NCI-H2196 treated with DMSO at 0.1 percent for 48 hours (cell line): ENCODE measurements around the gene JMJD1C.

Experiments used
- DNase-seq: peaks from one replicate; lab custom pipeline; 2025; ENCODE audit not compliant: unreplicated experiment; lab: John Stamatoyannopoulos, UW

JMJD1C gene

DNA sequence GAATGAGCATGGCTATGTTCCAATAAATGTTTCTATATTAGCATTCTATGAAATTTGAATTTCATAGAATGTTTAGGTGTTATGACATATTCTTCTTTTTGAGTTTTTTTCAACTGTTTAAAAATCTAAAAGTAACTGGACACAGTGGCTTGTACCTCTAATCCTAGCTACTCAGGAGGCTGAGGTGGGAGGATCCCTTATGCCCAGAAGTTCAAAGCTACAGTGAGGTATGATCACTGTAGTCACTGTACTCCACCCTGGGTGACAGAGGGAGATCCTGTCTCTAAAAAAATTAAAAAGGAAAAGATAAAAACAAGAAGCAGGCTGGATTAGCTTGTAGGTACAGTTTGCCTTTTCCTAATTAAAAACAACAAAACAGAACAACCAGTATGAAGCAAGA, 237.5 kb downstream of the JMJD1C start:
- no peak for DNase-seq

DNA sequence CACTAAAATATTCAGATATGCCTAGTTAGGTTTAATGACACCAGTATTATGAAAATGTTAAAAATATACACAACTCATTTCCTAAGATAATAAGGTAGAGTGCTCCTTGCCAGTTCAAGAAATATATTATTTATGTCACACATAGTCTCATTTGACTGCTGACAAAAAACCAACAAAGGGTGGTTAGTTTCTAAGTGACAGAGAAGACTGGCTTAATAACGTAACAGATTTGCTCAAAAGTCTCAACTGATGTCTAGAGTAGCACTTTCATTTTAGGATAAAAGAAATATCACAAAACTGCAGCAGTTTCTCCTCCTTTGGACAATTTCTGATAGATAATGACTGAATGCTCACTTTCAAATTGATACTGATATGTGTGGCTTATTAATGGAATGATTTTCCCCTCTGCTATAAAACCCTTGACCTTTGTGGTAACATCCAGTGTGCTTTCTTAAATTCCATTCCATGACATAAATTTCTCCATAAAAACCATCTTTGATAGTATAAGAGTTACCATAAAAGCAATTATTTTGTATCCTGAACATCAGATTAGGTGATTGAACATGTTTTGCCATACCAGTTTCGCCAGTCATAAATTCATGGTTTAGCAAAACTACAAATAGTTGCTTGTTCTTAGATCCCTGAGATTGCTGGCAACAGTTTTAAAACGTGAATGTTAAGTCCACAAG, 238.4 kb downstream of the JMJD1C start:
- no peak for DNase-seq

- DNase-seq = no peak
Observed at GRCh38 chr10:63224241-63224640, 241.5 kb downstream of the JMJD1C start.

GRCh38 chr10:63221950-63222349, 243.8 kb downstream of the JMJD1C start:
- no peak for DNase-seq

DNA sequence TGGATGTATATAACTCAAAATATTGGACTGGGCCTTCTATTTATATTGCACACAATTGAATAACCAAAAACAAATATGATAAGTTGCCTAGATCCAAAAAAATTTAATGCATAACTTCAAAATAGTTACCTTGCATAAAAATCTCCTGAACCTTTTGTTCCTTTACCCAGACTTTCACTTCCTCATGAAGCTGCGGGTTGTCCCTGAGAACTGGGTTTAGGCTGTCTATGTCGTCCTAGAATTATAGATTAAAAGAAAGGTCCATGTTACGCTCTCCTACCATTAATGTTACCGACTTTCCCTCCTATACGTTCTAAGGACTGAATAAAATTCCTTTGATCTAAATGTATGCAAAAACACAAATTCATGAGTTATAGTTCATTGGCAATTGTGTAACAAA, 246.0 kb downstream of the JMJD1C start:
- no peak for DNase-seq

- peak; percentile 44 for DNase-seq
Observed at GRCh38 chr10:63217120-63217605, 248.6 kb downstream of the JMJD1C start.

DNA sequence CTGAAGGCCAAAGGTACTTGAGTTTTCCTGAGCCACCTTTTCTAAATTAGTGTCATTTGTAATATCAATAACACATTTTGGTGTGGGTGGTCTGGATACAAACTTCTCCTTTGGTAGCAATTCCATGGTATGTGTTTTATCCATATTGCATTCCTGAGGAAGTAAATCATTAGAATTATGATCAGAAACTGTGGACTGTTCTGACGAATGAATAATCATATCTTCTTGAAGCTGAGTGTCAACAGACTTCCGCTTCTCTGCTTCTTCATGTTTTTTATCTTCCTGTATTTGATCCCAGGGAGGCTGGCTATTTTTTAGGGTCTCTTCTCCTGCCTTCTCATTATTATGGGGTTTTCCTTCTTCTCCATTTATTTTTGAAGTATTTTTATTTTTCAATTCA, 251.2 kb downstream of the JMJD1C start:
- DNase-seq = no peak

DNA sequence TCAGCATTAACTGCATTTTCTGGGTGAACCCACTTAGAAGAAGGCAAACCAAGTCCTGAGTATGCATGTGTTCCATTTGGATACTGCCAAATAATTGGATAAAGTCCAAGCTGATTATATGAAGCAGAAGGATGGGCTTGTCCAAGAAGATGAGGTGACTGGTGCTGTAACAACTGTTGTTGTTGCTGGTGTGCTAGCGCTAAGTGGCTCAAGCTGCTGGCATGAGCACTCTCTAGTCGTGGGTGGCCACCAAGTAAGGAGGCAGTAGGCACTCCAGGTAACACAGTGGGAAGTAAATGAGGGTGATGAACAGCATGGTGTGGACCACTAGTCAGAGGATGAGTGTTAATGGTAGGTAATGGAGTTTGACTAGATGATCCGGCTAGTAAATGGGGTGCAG, 252.3 kb downstream of the JMJD1C start:
- no peak for DNase-seq

- DNase-seq = no peak
Observed at GRCh38 chr10:63210611-63211196, 255.1 kb downstream of the JMJD1C start.

DNA sequence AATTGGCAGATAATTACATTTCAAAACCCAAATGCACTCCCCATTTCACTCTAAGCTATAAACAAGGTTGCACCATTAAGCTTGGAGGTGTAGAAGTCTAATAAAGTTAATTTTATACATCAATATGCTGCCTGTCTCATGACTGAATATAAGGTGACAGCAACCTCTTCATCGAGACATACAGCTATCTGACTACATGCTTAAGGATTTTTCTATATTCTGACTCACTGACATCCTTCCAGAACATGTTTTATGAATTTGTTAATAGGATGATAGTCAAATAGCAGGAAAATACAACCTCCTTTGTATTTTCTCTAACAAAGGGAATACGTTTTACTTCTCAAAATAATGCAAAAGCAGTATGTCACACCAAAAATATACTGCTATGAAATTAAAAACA, 256.1 kb downstream of the JMJD1C start:
- DNase-seq = no peak

DNA sequence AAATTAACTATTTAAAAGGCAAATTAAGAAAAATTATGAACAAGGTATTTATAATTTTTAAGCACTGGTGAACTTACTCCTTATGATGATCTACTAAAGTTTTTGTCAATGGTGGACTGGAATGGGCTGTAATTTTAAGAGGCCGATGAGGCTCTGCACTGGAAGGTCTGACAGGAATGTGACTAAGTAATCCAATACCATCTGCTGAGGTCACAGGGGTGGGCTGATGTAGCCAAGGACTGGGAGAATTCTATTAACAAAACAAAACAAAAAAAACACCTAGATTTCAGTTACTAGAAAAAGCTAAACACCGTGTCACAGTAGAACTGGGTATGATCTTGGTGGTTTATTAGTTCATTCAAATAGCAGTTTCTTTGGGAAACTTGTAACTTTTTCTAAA, 256.8 kb downstream of the JMJD1C start:
- no peak for DNase-seq

DNA sequence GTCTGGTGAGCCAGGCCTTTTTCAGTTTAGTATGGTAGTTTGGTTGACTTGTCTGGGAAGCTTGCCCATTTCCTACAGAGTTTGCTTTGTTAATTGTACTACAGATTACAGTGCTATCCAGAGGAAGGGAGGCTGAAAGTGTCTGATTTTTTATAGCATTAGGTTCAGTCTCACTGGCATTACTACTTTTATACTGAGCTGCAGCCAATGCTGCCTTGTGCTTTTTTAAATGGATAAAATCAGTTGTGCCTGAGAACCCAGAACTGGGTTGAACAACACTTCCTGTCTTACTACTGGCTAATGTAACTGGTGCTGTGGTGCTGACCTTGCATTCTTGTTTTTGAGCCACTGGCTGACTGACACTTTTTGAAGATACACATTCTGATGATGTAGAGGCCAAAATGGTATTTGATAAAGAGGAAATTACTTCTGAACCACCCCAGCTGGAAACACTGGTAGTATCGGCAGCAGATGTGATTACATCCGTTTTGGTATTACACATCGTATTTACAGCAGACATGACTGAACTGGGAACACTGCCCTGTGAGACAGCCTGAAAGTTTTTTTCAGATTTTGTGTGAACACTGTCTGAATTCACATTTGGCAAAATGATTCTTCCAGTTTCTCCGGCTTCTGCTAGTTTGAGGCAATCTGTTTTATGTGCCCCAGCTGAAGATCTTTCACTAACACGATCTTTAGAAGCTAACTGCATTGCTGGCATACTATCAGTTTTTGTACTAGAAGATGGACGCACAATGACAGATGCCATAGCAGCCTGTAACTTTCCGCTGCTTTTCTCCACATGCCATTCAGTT, 258.6 kb downstream of the JMJD1C start:
- peak; percentile 0 for DNase-seq

DNA sequence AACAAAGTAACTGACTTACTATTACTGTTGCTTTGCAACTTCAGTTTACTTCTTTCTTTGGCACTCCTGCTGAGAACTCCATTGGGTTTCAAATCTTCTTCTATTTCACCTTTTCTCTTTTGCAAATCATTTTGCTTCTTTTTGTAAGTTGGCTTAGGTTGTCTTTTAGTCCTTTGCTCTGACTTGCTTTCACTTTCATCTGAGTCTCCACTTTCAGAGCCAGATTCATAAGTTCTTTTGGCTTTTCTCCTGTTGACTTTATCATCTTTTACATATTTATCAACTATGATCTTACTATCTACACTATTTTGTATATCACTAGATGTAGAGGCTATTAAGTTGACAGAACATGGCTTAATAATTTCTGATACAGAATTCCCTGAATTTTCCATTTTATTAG, 259.2 kb downstream of the JMJD1C start:
- no peak for DNase-seq

DNA sequence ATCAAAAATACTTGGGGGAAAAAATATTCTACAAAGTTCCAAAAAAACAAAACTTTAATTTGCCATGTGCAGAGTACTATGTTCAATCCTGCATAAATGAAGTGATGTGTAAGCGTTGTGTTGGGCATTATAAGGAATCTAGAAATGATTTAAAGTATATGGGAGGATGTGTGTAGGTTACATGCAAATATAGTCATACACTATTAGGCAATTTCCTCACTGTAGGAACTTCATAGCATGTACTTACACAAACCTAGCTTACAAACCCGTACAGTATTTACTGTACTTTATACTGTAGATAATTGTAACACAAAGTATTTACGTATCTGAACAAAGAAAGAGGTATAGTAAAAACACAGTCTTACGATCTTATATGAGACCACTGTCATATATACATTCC, 260.4 kb downstream of the JMJD1C start:
- no peak for DNase-seq

- no peak for DNase-seq
Observed at GRCh38 chr10:63204667-63205391, 260.9 kb downstream of the JMJD1C start.

- no peak for DNase-seq
Observed at GRCh38 chr10:63201118-63201517, 264.7 kb downstream of the JMJD1C start.

DNA sequence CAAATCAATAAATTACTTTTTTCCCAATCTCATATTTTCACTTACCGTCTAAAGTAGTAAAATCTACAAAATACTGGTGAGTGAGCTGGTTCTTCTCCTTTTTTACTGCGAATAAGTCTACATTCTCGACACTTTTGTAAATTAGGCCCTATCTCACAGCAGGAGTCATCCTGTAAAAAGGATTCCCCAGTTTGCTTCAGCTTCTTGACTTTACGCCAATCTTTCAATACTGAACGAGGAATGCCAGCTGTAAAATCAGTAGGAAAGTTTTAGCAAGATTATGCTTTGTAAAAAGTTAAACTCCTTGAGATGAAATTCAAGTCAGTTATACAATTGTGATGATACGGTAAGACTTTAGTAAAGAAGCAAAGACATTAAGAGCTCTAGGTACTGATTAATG, 265.3 kb downstream of the JMJD1C start:
- DNase-seq = no peak

- no peak for DNase-seq
Observed at GRCh38 chr10:63199716-63200115, 266.1 kb downstream of the JMJD1C start.

- no peak for DNase-seq
Observed at GRCh38 chr10:63197344-63198092, 268.3 kb downstream of the JMJD1C start.

- DNase-seq = no peak
Observed at GRCh38 chr10:63192826-63193225, 273.0 kb downstream of the JMJD1C start.

DNA sequence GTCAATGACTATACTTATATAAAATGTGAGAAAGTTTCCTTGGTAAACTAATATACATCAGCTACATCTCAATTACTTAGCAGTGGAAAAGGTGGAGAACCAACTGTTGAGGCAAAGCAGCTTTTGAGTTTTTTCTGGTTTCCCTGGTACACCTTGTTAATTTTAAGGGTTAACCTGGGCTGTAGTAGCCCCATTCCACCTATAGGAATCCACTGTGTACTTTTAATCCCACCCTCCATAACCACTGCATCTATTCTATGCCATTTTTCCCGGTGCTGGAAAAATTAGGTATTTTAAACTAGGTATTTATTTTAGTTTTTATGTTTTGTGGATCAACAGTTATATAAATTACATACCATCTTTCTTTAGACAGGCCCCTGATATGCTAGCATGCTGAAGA, 290.2 kb downstream of the JMJD1C start:
- no peak for DNase-seq
